VCaP (cell line): Measurements from ENCODE around the gene SLC44A3.
"Not testable (repeated sequence)": the region's sequence is repeated elsewhere in the genome, so short reads cannot be mapped to it uniquely, and the experiment has no call there.

Experiments
- H3K27ac ChIP-seq: fragments of 450-650 bp; 2 replicates; pipeline ENCODE4 v1.5.1; 2017
- TF ChIP-seq, protein P1 (sequence below): fragments of 450-650 bp; conservative IDR thresholded peaks from 2 replicates; pipeline ENCODE4 v1.5.1; 2017; ENCODE audit warnings: mild to moderate bottlenecking, moderate library complexity

Gene SLC44A3

DNA sequence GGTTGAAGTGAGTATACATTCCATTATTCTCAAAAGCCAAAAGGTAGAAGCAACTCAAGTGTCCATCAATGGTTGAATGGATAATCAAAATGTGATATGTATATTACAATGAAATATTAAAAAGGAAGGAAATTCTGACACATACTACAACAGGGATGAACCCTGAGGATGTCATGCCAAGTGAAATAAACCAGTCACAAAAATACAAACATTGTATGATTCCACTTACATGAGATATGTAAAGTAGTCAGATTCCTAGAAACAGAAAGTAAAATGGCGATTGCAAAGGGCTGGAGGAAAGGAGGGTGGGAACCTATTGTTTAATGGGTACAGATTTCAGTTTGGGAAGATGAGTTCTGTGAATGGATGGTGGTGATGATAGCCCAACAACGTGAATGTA lies 5.8 kb downstream of the SLC44A3 start:
- H3K27ac ChIP-seq, result no peak overlapping the region
- TF ChIP-seq, protein P1, sequence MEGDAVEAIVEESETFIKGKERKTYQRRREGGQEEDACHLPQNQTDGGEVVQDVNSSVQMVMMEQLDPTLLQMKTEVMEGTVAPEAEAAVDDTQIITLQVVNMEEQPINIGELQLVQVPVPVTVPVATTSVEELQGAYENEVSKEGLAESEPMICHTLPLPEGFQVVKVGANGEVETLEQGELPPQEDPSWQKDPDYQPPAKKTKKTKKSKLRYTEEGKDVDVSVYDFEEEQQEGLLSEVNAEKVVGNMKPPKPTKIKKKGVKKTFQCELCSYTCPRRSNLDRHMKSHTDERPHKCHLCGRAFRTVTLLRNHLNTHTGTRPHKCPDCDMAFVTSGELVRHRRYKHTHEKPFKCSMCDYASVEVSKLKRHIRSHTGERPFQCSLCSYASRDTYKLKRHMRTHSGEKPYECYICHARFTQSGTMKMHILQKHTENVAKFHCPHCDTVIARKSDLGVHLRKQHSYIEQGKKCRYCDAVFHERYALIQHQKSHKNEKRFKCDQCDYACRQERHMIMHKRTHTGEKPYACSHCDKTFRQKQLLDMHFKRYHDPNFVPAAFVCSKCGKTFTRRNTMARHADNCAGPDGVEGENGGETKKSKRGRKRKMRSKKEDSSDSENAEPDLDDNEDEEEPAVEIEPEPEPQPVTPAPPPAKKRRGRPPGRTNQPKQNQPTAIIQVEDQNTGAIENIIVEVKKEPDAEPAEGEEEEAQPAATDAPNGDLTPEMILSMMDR, result no peak

DNA sequence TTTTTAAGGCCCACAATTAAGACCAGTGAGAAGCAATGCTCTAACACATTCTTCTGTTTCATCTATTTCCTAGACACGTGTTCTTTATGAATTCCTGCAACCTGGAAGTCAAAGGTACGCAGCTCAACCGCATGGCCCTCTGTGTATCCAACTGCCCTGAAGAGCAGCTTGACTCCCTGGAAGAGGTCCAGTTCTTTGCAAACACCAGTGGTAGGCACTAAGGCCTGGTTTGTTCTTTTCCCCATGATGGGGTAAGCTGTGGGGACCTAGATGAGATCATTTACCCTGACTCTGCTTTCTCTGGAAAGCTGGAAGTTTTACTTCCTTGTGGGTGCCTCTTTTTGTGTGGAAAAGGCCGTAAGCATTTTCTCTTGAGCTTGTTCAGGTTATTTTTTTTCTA lies 7.3 kb downstream of the SLC44A3 start:
- TF ChIP-seq, protein P1, result no peak
- no peak overlapping the region for H3K27ac ChIP-seq

DNA sequence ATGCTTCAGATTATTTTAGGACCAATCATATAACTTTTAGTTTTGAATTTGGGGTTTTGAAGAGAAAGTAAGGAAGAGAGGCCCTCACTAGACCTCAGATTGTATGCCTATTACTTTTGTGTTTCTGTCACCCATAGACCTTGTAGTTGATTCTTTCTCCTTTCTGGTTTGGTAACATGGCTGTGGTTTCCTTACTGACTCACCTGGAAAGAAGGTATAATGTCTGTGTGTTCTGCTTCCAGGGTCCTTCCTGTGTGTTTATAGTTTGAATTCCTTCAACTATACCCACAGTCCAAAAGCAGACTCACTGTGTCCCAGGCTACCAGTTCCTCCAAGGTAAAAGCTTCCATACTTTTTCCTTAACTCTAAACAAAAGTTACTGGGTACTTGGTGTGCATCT lies 8.1 kb downstream of the SLC44A3 start:
- no peak overlapping the region for H3K27ac ChIP-seq

DNA sequence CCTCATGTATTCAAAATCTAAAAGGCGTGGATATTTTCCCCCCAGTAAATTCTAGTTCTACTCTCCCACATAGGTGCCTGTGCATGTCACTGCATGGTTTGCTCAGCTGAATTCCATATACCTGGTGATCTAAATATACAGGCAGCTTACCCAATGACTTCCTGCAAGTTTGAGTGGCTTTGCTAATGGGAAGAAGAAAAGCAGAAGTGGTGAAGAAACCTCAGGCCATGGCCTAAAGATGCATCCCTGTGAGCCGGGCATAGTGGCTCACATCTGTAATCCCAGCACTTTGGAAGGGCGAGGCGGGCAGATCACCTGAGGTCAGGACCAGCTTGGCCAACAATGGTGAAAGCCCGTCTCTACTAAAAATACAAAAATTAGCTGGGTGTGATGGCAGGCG lies 11.5 kb downstream of the SLC44A3 start:
- TF ChIP-seq, protein P1, result no peak
- no peak overlapping the region for H3K27ac ChIP-seq

More for the DNA sequence above, 8.1 kb downstream of the SLC44A3 start:
- TF ChIP-seq, protein P1, result no peak

DNA sequence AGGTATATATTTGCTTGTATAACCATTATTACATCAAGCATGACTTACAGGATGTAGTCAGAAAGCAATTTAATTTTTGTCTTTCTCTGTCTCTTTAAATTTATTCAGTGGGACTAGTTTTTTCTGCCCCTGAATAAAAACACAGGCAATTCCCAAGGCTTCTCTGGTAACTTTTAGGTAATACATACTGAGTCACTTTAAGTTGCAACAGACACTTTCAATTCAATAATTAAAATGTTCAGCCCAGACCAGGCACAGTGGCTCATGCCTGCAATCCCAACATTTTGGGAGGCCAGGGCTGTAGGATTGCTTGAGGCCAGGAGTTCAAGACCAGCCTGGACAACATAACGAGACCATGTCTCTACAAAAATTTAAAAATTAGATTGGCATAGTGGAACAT lies 12.3 kb downstream of the SLC44A3 start:
- TF ChIP-seq, protein P1, result no peak
- H3K27ac ChIP-seq, result no peak overlapping the region

DNA sequence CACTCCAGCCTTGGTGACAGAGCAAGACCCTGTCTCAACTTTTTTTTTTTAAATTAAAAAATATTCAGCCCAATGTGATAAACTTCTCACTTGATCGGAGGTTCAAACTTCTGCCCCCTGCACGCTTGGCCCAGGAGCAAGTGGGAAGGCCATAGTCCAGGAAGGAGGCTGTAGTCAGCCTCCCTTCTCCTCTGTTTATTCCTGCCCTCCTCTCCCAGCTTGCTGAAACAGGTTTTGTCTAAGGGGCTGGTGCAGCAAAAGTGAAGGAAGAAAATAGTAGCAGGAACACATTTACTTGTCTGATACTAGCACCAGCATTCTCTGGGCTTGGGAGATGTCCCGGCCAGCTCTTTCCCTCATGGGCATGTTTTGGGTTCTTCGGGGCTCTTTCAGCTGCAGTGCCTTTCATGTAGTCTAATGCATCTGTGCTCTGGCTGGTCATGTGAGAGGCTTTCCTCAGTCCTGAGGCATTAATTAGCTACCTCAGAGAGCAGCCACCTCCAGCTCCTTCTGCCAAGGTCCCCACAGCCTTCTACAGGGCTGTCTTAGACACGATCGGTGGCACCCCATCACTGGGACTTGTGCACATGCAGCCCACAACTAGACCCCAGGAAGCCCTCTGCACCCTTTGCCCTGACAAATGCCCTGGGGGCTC lies 12.9 kb downstream of the SLC44A3 start:
- TF ChIP-seq, protein P1, result no peak
- no peak overlapping the region for H3K27ac ChIP-seq

DNA sequence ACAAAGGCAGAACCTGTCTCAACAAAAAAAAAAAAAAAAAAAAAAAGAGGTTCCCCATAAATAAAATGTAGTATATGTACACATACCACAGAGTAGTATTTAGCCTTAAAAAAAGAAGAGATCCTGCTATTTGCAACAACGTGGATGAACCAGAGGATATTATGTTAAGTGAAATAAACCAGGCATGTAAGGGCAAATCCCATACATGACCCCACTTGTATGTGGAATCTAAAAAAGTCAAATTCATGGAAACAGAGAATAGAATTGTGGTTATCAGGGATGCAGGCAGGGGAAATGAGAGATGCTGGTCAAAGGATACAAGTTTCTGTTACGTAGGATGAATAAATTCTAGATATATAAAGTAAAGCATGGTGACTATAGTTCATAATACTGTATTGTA lies 16.7 kb downstream of the SLC44A3 start:
- H3K27ac ChIP-seq, result no peak overlapping the region
- TF ChIP-seq, protein P1, result no peak

DNA sequence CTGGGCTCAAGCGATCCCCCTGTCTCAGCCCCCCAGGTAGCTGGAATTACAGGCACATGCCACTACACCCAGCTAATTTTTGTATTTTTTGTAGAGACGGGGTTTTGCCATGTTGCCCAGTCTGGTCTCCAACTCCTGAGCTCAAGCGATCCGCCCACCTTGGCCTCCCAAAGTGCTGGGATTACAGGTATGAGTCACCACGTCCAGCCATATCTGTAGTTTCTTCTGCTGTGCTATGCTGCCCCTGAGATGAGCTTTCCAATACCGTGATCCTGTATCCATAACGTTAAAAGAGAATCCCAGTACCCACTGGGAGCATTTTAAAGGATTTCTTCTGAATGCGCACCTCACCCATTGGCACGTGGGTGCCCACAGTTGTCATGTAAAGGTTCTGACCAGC lies 20.2 kb downstream of the SLC44A3 start:
- not testable (repeated sequence) for H3K27ac ChIP-seq
